Neuronal stem cell (in vitro differentiated cells): ENCODE data around the gene RNF44. TPM values are rescaled to one million over a fixed set of nuclear protein-coding genes. Genes with fewer than 3 reads are reported as not detected.

Source experiments
- DNase-seq: peaks from one replicate; pipeline ENCODE4 v3.0.0-alpha.2; 2013; ENCODE audit warnings: low spot score
- H2AFZ ChIP-seq: one replicate; pipeline ENCODE4 v1.6.1; 2013; ENCODE audit warnings: mild to moderate bottlenecking, low read length, inconsistent platforms
- H2AK5ac ChIP-seq: 2 replicates; pipeline ENCODE4 v1.6.1; 2013; ENCODE audit warnings: low read depth, mild to moderate bottlenecking, inconsistent platforms, low read length, moderate library complexity, mixed read lengths
- H2BK120ac ChIP-seq: 2 replicates; pipeline ENCODE4 v1.6.1; 2013; ENCODE audit warnings: low read depth, mild to moderate bottlenecking, inconsistent platforms, low read length, moderate library complexity, mixed read lengths
- H2BK12ac ChIP-seq: one replicate; pipeline ENCODE4 v1.6.1; 2013; ENCODE audit warnings: low read length, inconsistent platforms
- H2BK15ac ChIP-seq: 2 replicates; pipeline ENCODE4 v1.6.1; 2013; ENCODE audit warnings: mild to moderate bottlenecking, low read length, inconsistent platforms, mixed read lengths
- H2BK5ac ChIP-seq: one replicate; pipeline ENCODE4 v1.6.1; 2013; ENCODE audit warnings: inconsistent platforms, mild to moderate bottlenecking, low read length, moderate library complexity
- H3K14ac ChIP-seq: one replicate; pipeline ENCODE4 v1.6.1; 2013; ENCODE audit warnings: low read length, inconsistent platforms
- H3K18ac ChIP-seq: 2 replicates; pipeline ENCODE4 v1.6.1; 2013; ENCODE audit warnings: low read length, inconsistent platforms
- H3K23ac ChIP-seq: 2 replicates; pipeline ENCODE4 v1.6.1; 2013; ENCODE audit warnings: low read depth, mild to moderate bottlenecking, mixed read lengths, low read length, inconsistent platforms; ENCODE audit not compliant: poor library complexity
- H3K27ac ChIP-seq: replicated peaks from 3 replicates; pipeline ENCODE4 v1.5.1; 2013; ENCODE audit warnings: low read length, inconsistent platforms
- H3K27me3 ChIP-seq, 3 experiments: 2 replicates each; pipeline ENCODE4 v1.6.1; 2013; ENCODE audit warnings: low read length in 3 of 3, mild to moderate bottlenecking in 2 of 3, inconsistent platforms in 1 of 3, low read depth in 1 of 3, mixed read lengths in 1 of 3, moderate library complexity in 1 of 3; ENCODE audit not compliant: control insufficient read depth in 3 of 3, insufficient read depth in 3 of 3
- H3K36me3 ChIP-seq, 2 donors: replicated peaks in 1 of 2; 2 replicates each; pipeline ENCODE4 v1.6.1; 2013; ENCODE audit warnings: low read length in 2 of 2; ENCODE audit not compliant: control insufficient read depth in 2 of 2, insufficient read depth in 2 of 2
- H3K4ac ChIP-seq: 2 replicates; pipeline ENCODE4 v1.6.1; 2013; ENCODE audit warnings: inconsistent platforms, mild to moderate bottlenecking, low read length, moderate library complexity
- H3K4me1 ChIP-seq, 2 donors: 1 replicate in 1 of 2; 2 replicates in 1 of 2; pipeline ENCODE4 v1.6.1; 2013; ENCODE audit warnings: low read length in 2 of 2, low read depth in 1 of 2; ENCODE audit not compliant: control insufficient read depth in 2 of 2, insufficient read depth in 1 of 2
- H3K4me2 ChIP-seq: one replicate; pipeline ENCODE4 v1.6.1; 2013; ENCODE audit warnings: mild to moderate bottlenecking, low read length, inconsistent platforms; ENCODE audit not compliant: insufficient read depth, poor library complexity, severe bottlenecking
- H3K4me3 ChIP-seq, 2 donors: 2 replicates each; pipeline ENCODE4 v1.5.1; 2013; ENCODE audit warnings: low read length in 2 of 2, mild to moderate bottlenecking in 2 of 2, inconsistent platforms in 1 of 2, moderate library complexity in 1 of 2
- H3K79me1 ChIP-seq: one replicate; pipeline ENCODE4 v1.6.1; 2013; ENCODE audit warnings: low read depth, mild to moderate bottlenecking, inconsistent platforms, low read length, moderate library complexity
- H3K9ac ChIP-seq: one replicate; pipeline ENCODE4 v1.6.1; 2013; ENCODE audit warnings: mild to moderate bottlenecking, low read depth, low read length, inconsistent platforms; ENCODE audit not compliant: poor library complexity
- H3K9me3 ChIP-seq, 2 donors: replicated peaks in 1 of 2; 2 replicates each; pipeline versions ENCODE3 to v1.6.1; 2013; ENCODE audit warnings: low read length in 2 of 2, mild to moderate bottlenecking in 2 of 2, inconsistent platforms in 1 of 2, low read depth in 1 of 2, mixed read lengths in 1 of 2, moderate library complexity in 1 of 2; ENCODE audit not compliant: control insufficient read depth in 2 of 2, insufficient read depth in 1 of 2
- H4K8ac ChIP-seq: one replicate; pipeline ENCODE4 v1.6.1; 2013; ENCODE audit warnings: low read depth, mild to moderate bottlenecking, inconsistent platforms, low read length, moderate library complexity
- H4K91ac ChIP-seq: one replicate; pipeline ENCODE4 v1.6.1; 2013; ENCODE audit warnings: low read length, low read depth, mild to moderate bottlenecking, inconsistent platforms; ENCODE audit not compliant: poor library complexity
- WGBS, 2 donors: extraction: QIAGEN DNeasy Blood & Tissue Kit; methylation state at CpG; one replicate each; pipeline ENCODE4 v1.1.7; 2013; ENCODE audit warnings: missing lambda C conversion rate in 2 of 2, mixed read lengths in 1 of 2; ENCODE audit not compliant: insufficient read length in 2 of 2, insufficient replicate concordance in 1 of 2; ENCODE audit errors: extremely low coverage in 2 of 2; 5-methylcytosine and 5-hydroxymethylcytosine counted together
- polyA plus RNA-seq, 2 experiments: library from polyadenylated mRNA; stranded (reverse); fragments of 200-250 nt; gene quantifications; one replicate each; pipeline ENCODE4 v1.2.3, GENCODE V29; 2013

RNF44 gene
- polyA plus RNA-seq (2013, experiment 1 of 2) = 77.9 TPM
- polyA plus RNA-seq (2013, experiment 2 of 2) = 78.0 TPM

GRCh38 chr5:176536902-176537553 lies at the start of gene RNF44:
RNF44 (minus strand) TSS chr5:176537402; CDS start chr5:176532472, 4,930 bp downstream.
- H3K23ac ChIP-seq = peak within 1 kb of the TSS; percentile 90
- H2AK5ac ChIP-seq = peak within 1 kb of the TSS; percentile 85

GRCh38 chr5:176583076-176583475 lies 45.9 kb upstream of the RNF44 start:
- H2BK12ac ChIP-seq = no peak overlapping the region
- peaks cover 3% of the 10 kb centered on the region for H3K79me1 ChIP-seq
- H2BK15ac ChIP-seq = no peak overlapping the region
- no peak overlapping the region for H3K4ac ChIP-seq
- no peak overlapping the region for H3K4me3 ChIP-seq
- no peak overlapping the region for H2BK120ac ChIP-seq
- H3K14ac ChIP-seq = no peak overlapping the region
- H2AK5ac ChIP-seq = no peak overlapping the region
- no peak overlapping the region for H3K18ac ChIP-seq
- H2AFZ ChIP-seq = no peak overlapping the region
- H4K91ac ChIP-seq = no peak overlapping the region
- H3K9me3 ChIP-seq = peaks cover 4 to 11% of the 10 kb centered on the region in 2 donors
- no CpG with 5 or more reads among the region's 4 CpGs for WGBS, 2 donors
- H3K27me3 ChIP-seq = peaks cover 0 to 5% (median 2%) of the 10 kb centered on the region in 3 experiments
- H3K4me2 ChIP-seq = no peak overlapping the region
- H3K4me1 ChIP-seq = peaks cover 0 to 2% of the 10 kb centered on the region in 2 donors
- no peaks in the 10 kb centered on the region for H3K36me3 ChIP-seq
- DNase-seq = no peak
- no peak overlapping the region for H2BK5ac ChIP-seq
- no peak overlapping the region for H3K23ac ChIP-seq
- no peak overlapping the region for H4K8ac ChIP-seq
- H3K27ac ChIP-seq = no peak overlapping the region
- H3K9ac ChIP-seq = no peak overlapping the region

More at GRCh38 chr5:176536902-176537553, at the start of gene RNF44:
- peaks cover 0 to under 1% (median 0%) of the 10 kb centered on the region in 3 experiments for H3K27me3 ChIP-seq
- no peak within 1 kb of the TSS for H2BK12ac ChIP-seq
- peak within 1 kb of the TSS; percentile 71 for H3K4ac ChIP-seq
- H3K36me3 ChIP-seq = peaks cover 8 to 30% of the 10 kb centered on the region in 2 donors
- peak within 1 kb of the TSS; percentile 95 for H3K9ac ChIP-seq
- H3K9me3 ChIP-seq = no peaks in the 10 kb centered on the region
- H2BK5ac ChIP-seq = peak within 1 kb of the TSS; percentile 96
- peak; percentile 96 for DNase-seq
- peak within 1 kb of the TSS; percentile 90 for H2BK120ac ChIP-seq
- H3K14ac ChIP-seq = peak within 1 kb of the TSS; percentile 78
- H3K79me1 ChIP-seq = peaks cover 18% of the 10 kb centered on the region
- peak within 1 kb of the TSS; percentile 92 for H2AFZ ChIP-seq
- peak within 1 kb of the TSS; percentile 92 to 98 for H3K4me3 ChIP-seq
- H3K4me2 ChIP-seq = peak within 1 kb of the TSS; percentile 85
- peak within 1 kb of the TSS; percentile 99 for H3K18ac ChIP-seq
- peak within 1 kb of the TSS; percentile 95 for H2BK15ac ChIP-seq
- no CpG with 5 or more reads among the region's 63 CpGs for WGBS, 2 donors
- H4K91ac ChIP-seq = peak within 1 kb of the TSS; percentile 90
- peaks cover 13 to 29% of the 10 kb centered on the region in 2 donors for H3K4me1 ChIP-seq
- peak within 1 kb of the TSS; percentile 97 for H3K27ac ChIP-seq
- no peak within 1 kb of the TSS for H4K8ac ChIP-seq

- no peak overlapping the region for H3K9ac ChIP-seq
- peaks cover 0 to 6% (median 5%) of the 10 kb centered on the region in 3 experiments for H3K27me3 ChIP-seq
- no peak overlapping the region for H2BK120ac ChIP-seq
- H3K4me2 ChIP-seq = no peak overlapping the region
- H3K14ac ChIP-seq = no peak overlapping the region
- peaks cover 4 to 7% of the 10 kb centered on the region in 2 donors for H3K4me1 ChIP-seq
- no peaks in the 10 kb centered on the region for H3K36me3 ChIP-seq
- no peak overlapping the region for H2BK15ac ChIP-seq
- H3K18ac ChIP-seq = no peak overlapping the region
- H3K27ac ChIP-seq = no peak overlapping the region
- H4K8ac ChIP-seq = no peak overlapping the region
- no peak overlapping the region for H3K23ac ChIP-seq
- peaks cover 4 to 8% of the 10 kb centered on the region in 2 donors for H3K9me3 ChIP-seq
- H2BK12ac ChIP-seq = no peak overlapping the region
- H3K4ac ChIP-seq = no peak overlapping the region
- no peak overlapping the region for H2AK5ac ChIP-seq
- no CpG with 5 or more reads among the region's 12 CpGs for WGBS, 2 donors
- no peak overlapping the region for H2BK5ac ChIP-seq
- peak overlapping the region; percentile 8 for H4K91ac ChIP-seq
- no peak overlapping the region for H3K4me3 ChIP-seq
- H3K79me1 ChIP-seq = peaks cover 3% of the 10 kb centered on the region
- no peak for DNase-seq
- no peak overlapping the region for H2AFZ ChIP-seq
These were observed 44.2 kb upstream of the RNF44 start for GRCh38 chr5:176581361-176581760.

- no peak overlapping the region for H2BK120ac ChIP-seq
- no peak overlapping the region for H3K23ac ChIP-seq
- H3K9me3 ChIP-seq = no peaks in the 10 kb centered on the region
- no peak overlapping the region for H2BK15ac ChIP-seq
- H3K4me3 ChIP-seq = no peak overlapping the region
- H3K4me1 ChIP-seq = peaks cover 4 to 7% of the 10 kb centered on the region in 2 donors
- no peak for DNase-seq
- no CpG with 5 or more reads among the region's 4 CpGs for WGBS, 2 donors
- no peak overlapping the region for H3K9ac ChIP-seq
- no peak overlapping the region for H2BK12ac ChIP-seq
- peaks cover 0 to 6% (median 5%) of the 10 kb centered on the region in 3 experiments for H3K27me3 ChIP-seq
- H3K4me2 ChIP-seq = no peak overlapping the region
- H3K4ac ChIP-seq = no peak overlapping the region
- no peak overlapping the region for H4K8ac ChIP-seq
- H4K91ac ChIP-seq = no peak overlapping the region
- H3K14ac ChIP-seq = no peak overlapping the region
- H3K79me1 ChIP-seq = no peaks in the 10 kb centered on the region
- no peaks in the 10 kb centered on the region for H3K36me3 ChIP-seq
- H2AFZ ChIP-seq = no peak overlapping the region
- H2BK5ac ChIP-seq = no peak overlapping the region
- no peak overlapping the region for H2AK5ac ChIP-seq
- no peak overlapping the region for H3K27ac ChIP-seq
- no peak overlapping the region for H3K18ac ChIP-seq
These were observed 42.1 kb upstream of the RNF44 start for GRCh38 chr5:176579323-176579722.
